IMR-90 (cell line): Measurements from ENCODE around the gene C20orf202. TPM values are rescaled to one million over a fixed set of nuclear protein-coding genes. Genes with fewer than 3 reads are reported as not detected.

Experiments
- ATAC-seq: fragments of 200-7000 bp; cut with Tn5 transposase; 2 replicates; pipeline ENCODE4 v1.9.1; 2020; ENCODE audit warnings: low read depth, mild to moderate bottlenecking, moderate library complexity
- BruUV-seq: library from RNA; stranded (reverse); fragments of 400-500 nt; replicated peaks from 2 replicates; lab custom pipeline; 2021; lab: Mats Ljungman, UMichigan
- CTCF ChIA-PET: fragments of 300-600 bp; formaldehyde crosslinking; extraction: SDS; loops from one replicate; lab custom pipeline; 2021; ENCODE audit warnings: antibody characterized with exemption; lab: Yijun Ruan, JAX
- POLR2A ChIA-PET: fragments of 300-600 bp; sonication (Branson Sonifier 250); formaldehyde crosslinking; loops from one replicate; lab custom pipeline; 2022; ENCODE audit warnings: antibody characterized with exemption; ENCODE audit not compliant: unreplicated experiment; lab: Charles Lee
- DNase-seq: peaks from one replicate; pipeline ENCODE4 v3.0.0; 2013
- H2AFZ ChIP-seq: replicated peaks from 2 replicates; pipeline ENCODE3; 2013; ENCODE audit warnings: low read length, mild to moderate bottlenecking; ENCODE audit not compliant: poor library complexity
- H2AK5ac ChIP-seq: 2 replicates; pipeline ENCODE4 v1.6.1; 2013; ENCODE audit warnings: low read depth, low read length, inconsistent platforms
- H2AK9ac ChIP-seq: replicated peaks from 2 replicates; pipeline ENCODE3; 2013; ENCODE audit warnings: mild to moderate bottlenecking, low read depth, low read length, moderate library complexity; ENCODE audit not compliant: poor library complexity
- H2BK120ac ChIP-seq: 2 replicates; pipeline ENCODE4 v1.6.1; 2013; ENCODE audit warnings: low read depth, low read length, inconsistent platforms
- H2BK15ac ChIP-seq: 3 replicates; pipeline ENCODE4 v1.6.1; 2013; ENCODE audit warnings: low read depth, low read length, inconsistent platforms
- H2BK20ac ChIP-seq: 2 replicates; pipeline ENCODE4 v1.6.1; 2013; ENCODE audit warnings: low read depth, mild to moderate bottlenecking, inconsistent platforms, low read length, moderate library complexity
- H2BK5ac ChIP-seq: 2 replicates; pipeline ENCODE4 v1.6.1; 2013; ENCODE audit warnings: mild to moderate bottlenecking, low read depth, low read length, inconsistent platforms; ENCODE audit not compliant: poor library complexity, severe bottlenecking
- H3K14ac ChIP-seq: replicated peaks from 2 replicates; pipeline ENCODE4 v1.6.1; 2013; ENCODE audit warnings: low read depth, low read length, inconsistent platforms
- H3K18ac ChIP-seq: 2 replicates; pipeline ENCODE4 v1.6.1; 2013; ENCODE audit warnings: low read depth, low read length, control low read depth
- H3K23ac ChIP-seq: 2 replicates; pipeline ENCODE4 v1.6.1; 2013; ENCODE audit warnings: low read depth, low read length, inconsistent platforms
- H3K27ac ChIP-seq: 2 replicates; pipeline ENCODE4 v1.5.1; 2013; ENCODE audit warnings: mild to moderate bottlenecking, control low read depth, low read length; ENCODE audit not compliant: insufficient read depth
- H3K27me3 ChIP-seq: 2 replicates; pipeline ENCODE4 v1.6.1; 2013; ENCODE audit warnings: low read length; ENCODE audit not compliant: control insufficient read depth, insufficient read depth
- H3K36me3 ChIP-seq: 2 replicates; pipeline ENCODE4 v1.6.1; 2013; ENCODE audit warnings: low read length, mixed read lengths; ENCODE audit not compliant: control insufficient read depth, insufficient read depth
- H3K4ac ChIP-seq: 2 replicates; pipeline ENCODE4 v1.6.1; 2013; ENCODE audit warnings: low read depth, low read length, inconsistent platforms
- H3K4me1 ChIP-seq: 2 replicates; pipeline ENCODE4 v1.6.1; 2013; ENCODE audit warnings: low read length, mixed read lengths; ENCODE audit not compliant: control insufficient read depth, insufficient read depth
- H3K4me2 ChIP-seq: 2 replicates; pipeline ENCODE4 v1.6.1; 2013; ENCODE audit warnings: low read depth, mild to moderate bottlenecking, control low read depth, low read length, moderate library complexity
- H3K4me3 ChIP-seq: 2 replicates; pipeline ENCODE4 v1.5.1; 2013; ENCODE audit warnings: low read depth, mild to moderate bottlenecking, control low read depth, low read length, moderate library complexity; ENCODE audit not compliant: insufficient read depth
- H3K56ac ChIP-seq: 2 replicates; pipeline ENCODE4 v1.6.1; 2013; ENCODE audit warnings: low read length, inconsistent platforms; ENCODE audit not compliant: insufficient read depth; ENCODE audit errors: extremely low read depth
- H3K79me1 ChIP-seq, 2 experiments: 2 replicates each; pipeline ENCODE4 v1.6.1; 2013; ENCODE audit warnings: low read length in 2 of 2, inconsistent platforms in 1 of 2, low read depth in 1 of 2
- H3K9ac ChIP-seq: 2 replicates; pipeline ENCODE4 v1.6.1; 2013; ENCODE audit warnings: low read depth, low read length, control low read depth
- H3K9me1 ChIP-seq: 2 replicates; pipeline ENCODE4 v1.6.1; 2013; ENCODE audit warnings: low read length, inconsistent platforms; ENCODE audit not compliant: insufficient read depth
- H3K9me3 ChIP-seq: 2 replicates; pipeline ENCODE4 v1.6.1; 2013; ENCODE audit warnings: low read length; ENCODE audit not compliant: control insufficient read depth, insufficient read depth
- H4K20me1 ChIP-seq: 2 replicates; pipeline ENCODE4 v1.6.1; 2013; ENCODE audit warnings: low read length, inconsistent platforms; ENCODE audit not compliant: insufficient read depth
- H4K5ac ChIP-seq: 2 replicates; pipeline ENCODE4 v1.6.1; 2013; ENCODE audit warnings: mild to moderate bottlenecking, low read depth, low read length, control low read depth
- H4K8ac ChIP-seq, 2 experiments: 2 replicates each; pipeline ENCODE4 v1.6.1; 2013; ENCODE audit warnings: low read depth in 2 of 2, low read length in 2 of 2, control low read depth in 1 of 2, inconsistent platforms in 1 of 2
- H4K91ac ChIP-seq: 2 replicates; pipeline ENCODE4 v1.6.1; 2013; ENCODE audit warnings: low read depth, low read length, inconsistent platforms; ENCODE audit not compliant: insufficient read depth
- CEBPB ChIP-seq: IDR thresholded peaks from 2 replicates; pipeline ENCODE4 v1.6.1; 2012; ENCODE audit warnings: low read depth, low read length, improper control_type of control experiment
- CHD1 ChIP-seq: IDR thresholded peaks from 2 replicates; pipeline ENCODE4 v1.6.1; 2012; ENCODE audit warnings: low read depth, low read length, improper control_type of control experiment
- CTCF ChIP-seq: conservative IDR thresholded peaks from 2 replicates; pipeline ENCODE4 v1.5.1; 2012; ENCODE audit warnings: mild to moderate bottlenecking, low read depth, low read length, improper control_type of control experiment
- ELK1 ChIP-seq: fragments of 150-350 bp; IDR thresholded peaks from 2 replicates; pipeline ENCODE4 v1.6.1; 2016; ENCODE audit warnings: low read depth, mild to moderate bottlenecking, low read length, moderate library complexity, borderline replicate concordance
- MAFK ChIP-seq: IDR thresholded peaks from 2 replicates; pipeline ENCODE4 v1.6.1; 2012; ENCODE audit warnings: low read depth, low read length, improper control_type of control experiment
- MAZ ChIP-seq: IDR thresholded peaks from 2 replicates; pipeline ENCODE4 v1.6.1; 2012; ENCODE audit warnings: low read depth, mild to moderate bottlenecking, low read length, improper control_type of control experiment, moderate library complexity, borderline replicate concordance
- MXI1 ChIP-seq: IDR thresholded peaks from 2 replicates; pipeline ENCODE4 v1.6.1; 2012; ENCODE audit warnings: low read depth, mild to moderate bottlenecking, low read length, moderate library complexity, borderline replicate concordance
- NFE2L2 ChIP-seq: fragments of 150-350 bp; IDR thresholded peaks from 2 replicates; pipeline ENCODE4 v1.6.1; 2016; ENCODE audit warnings: low read depth, mild to moderate bottlenecking, low read length
- POLR2A ChIP-seq: IDR thresholded peaks from 2 replicates; pipeline ENCODE4 v1.6.1; 2012; ENCODE audit warnings: mild to moderate bottlenecking, low read depth, low read length
- RFX5 ChIP-seq: IDR thresholded peaks from 2 replicates; pipeline ENCODE4 v1.8.0; 2012; ENCODE audit warnings: low read depth, mild to moderate bottlenecking, low read length, moderate library complexity
- SMC3 ChIP-seq: fragments of 150-350 bp; IDR thresholded peaks from 2 replicates; pipeline ENCODE4 v1.6.1; 2016; ENCODE audit warnings: low read depth, mild to moderate bottlenecking, antibody characterized with exemption, low read length, moderate library complexity
- USF2 ChIP-seq: fragments of 150-350 bp; IDR thresholded peaks from 2 replicates; pipeline ENCODE4 v1.6.1; 2017; ENCODE audit warnings: mild to moderate bottlenecking, antibody characterized with exemption, low read length, low read depth
- WGBS, 2 experiments: methylation state at CpG; one replicate each; pipeline versions ENCODE4 v1.1.5 to v1.1.7; 2013; ENCODE audit warnings: missing lambda C conversion rate in 2 of 2; ENCODE audit not compliant: insufficient read length in 1 of 2; ENCODE audit errors: extremely low coverage in 2 of 2; 5-methylcytosine and 5-hydroxymethylcytosine counted together
- dilution Hi-C: fragments of 300-500 bp; cut with HindIII; formaldehyde crosslinking; loops from one replicate; pipeline ENCODE4 v1.14.3; 2018; ENCODE audit warnings: low sequenced_read_pairs; ENCODE audit not compliant: unreplicated experiment
- in situ Hi-C: fragments of 300-500 bp; cut with MboI; formaldehyde crosslinking; loops from 3 replicates; pipeline ENCODE4 v1.14.3; 2019; ENCODE audit warnings: low sequenced_read_pairs, inconsistent platforms, mixed read lengths
- intact Hi-C: fragments of 100-400 bp; cut with micrococcal nuclease; formaldehyde crosslinking; loops from 2 replicates; pipeline ENCODE4 v1.10.0; 2022
- polyA plus RNA-seq, 3 experiments: library from polyadenylated mRNA; depleted of rRNA; stranded (reverse); fragments of >200 nt; gene quantifications; 2 replicates each; pipeline ENCODE4 v1.2.3, GENCODE V29; 2012; ENCODE audit warnings: low replicate concordance in 1 of 3
- total RNA-seq: library from RNA; depleted of rRNA; stranded (reverse); fragments of >200 nt; gene quantifications from 2 replicates; pipeline ENCODE4 v1.2.3, GENCODE V29; 2012

C20orf202 gene
- total and polyA plus RNA-seq, 2 of the 4 experiments (the other 2 are of a cell fraction) = not detected

- no peak overlapping the region for H2BK20ac ChIP-seq
- no CpG with 5 or more reads among the region's 3 CpGs for WGBS, 2 experiments
- dilution Hi-C loops (no loop called here), in situ Hi-C loops (no loop called here), intact Hi-C loops (no loop called here)
- no peak overlapping the region for H3K4me2 ChIP-seq
- DNase-seq = no peak
- POLR2A ChIA-PET = no interaction called here
- peaks cover 2% of the 10 kb centered on the region; the same call in 1 of the 2 replicates for H3K36me3 ChIP-seq
- no peak overlapping the region for H2AK9ac ChIP-seq
- no peak overlapping the region for H3K4ac ChIP-seq
- no peak overlapping the region for H2BK15ac ChIP-seq
- TF ChIP-seq CEBPB (no peak), ELK1 (no peak), NFE2L2 (no peak), MAZ (no peak), CTCF (no peak), POLR2A (no peak), SMC3 (no peak), CHD1 (no peak), MXI1 (no peak), MAFK (no peak), RFX5 (no peak), USF2 (no peak)
- H4K91ac ChIP-seq = no peak overlapping the region
- H3K4me3 ChIP-seq = no peak overlapping the region
- no peaks in the 10 kb centered on the region for H3K79me1 ChIP-seq
- CTCF ChIA-PET = no interaction called here
- no peak for ATAC-seq
- H3K9me3 ChIP-seq = no peaks in the 10 kb centered on the region
- no peak overlapping the region for H4K5ac ChIP-seq
- no peaks in the 10 kb centered on the region for H4K20me1 ChIP-seq
- peaks cover 9% of the 10 kb centered on the region; the same call in 1 of the 2 replicates for H3K9me1 ChIP-seq
- H3K27me3 ChIP-seq = peaks cover 8% of the 10 kb centered on the region; the same call in 1 of the 2 replicates
- BruUV-seq = no TSS peak
- H2AFZ ChIP-seq = no peak overlapping the region
- no peak overlapping the region for H3K27ac ChIP-seq
- H4K8ac ChIP-seq = no peak overlapping the region
- no peak overlapping the region for H2BK5ac ChIP-seq
- no peak overlapping the region for H3K23ac ChIP-seq
- H2BK120ac ChIP-seq = no peak overlapping the region
- no peaks in the 10 kb centered on the region for H3K4me1 ChIP-seq
- H3K18ac ChIP-seq = no peak overlapping the region
- H2AK5ac ChIP-seq = no peak overlapping the region
- no peak overlapping the region for H3K9ac ChIP-seq
- no peak overlapping the region for H3K14ac ChIP-seq
- H3K56ac ChIP-seq = no peak overlapping the region
Observed at GRCh38 chr20:1178103-1178502, 25.2 kb upstream of the C20orf202 start.
